Parathyroid adenoma (tissue), 2 donors: ENCODE measurements around the gene VPS35L.
A peak's percentile ranks its signal among the peaks of the same experiment; 100 is the strongest.

ENCODE experiments used
- H2AFZ ChIP-seq: fragments of 300-600 bp; sonication (generic); one replicate; pipeline ENCODE4 v1.7.0; 2017; ENCODE audit warnings: antibody characterized with exemption, mild to moderate bottlenecking
- H3K27ac ChIP-seq: fragments of 300-600 bp; sonication (generic); one replicate; pipeline ENCODE4 v1.7.0; 2017
- H3K27me3 ChIP-seq: fragments of 300-600 bp; sonication (generic); one replicate; pipeline ENCODE4 v1.7.0; 2017; ENCODE audit warnings: low read length; ENCODE audit not compliant: control insufficient read depth, insufficient read depth
- H3K36me3 ChIP-seq: fragments of 300-600 bp; sonication (generic); one replicate; pipeline ENCODE4 v1.7.0; 2017; ENCODE audit warnings: low read length; ENCODE audit not compliant: control insufficient read depth, insufficient read depth
- H3K4me1 ChIP-seq: fragments of 300-600 bp; sonication (generic); one replicate; pipeline ENCODE4 v1.7.0; 2017; ENCODE audit warnings: control low read depth
- H3K4me2 ChIP-seq: fragments of 300-600 bp; sonication (generic); one replicate; pipeline ENCODE4 v1.7.0; 2017; ENCODE audit warnings: low read length
- H3K4me3 ChIP-seq: fragments of 300-600 bp; sonication (generic); one replicate; pipeline ENCODE4 v1.7.0; 2017; ENCODE audit warnings: low read depth, low read length
- H3K79me2 ChIP-seq: fragments of 300-600 bp; sonication (generic); one replicate; pipeline ENCODE4 v1.7.0; 2017; ENCODE audit warnings: control low read depth
- H3K9ac ChIP-seq: fragments of 300-600 bp; sonication (generic); one replicate; pipeline ENCODE4 v1.7.0; 2017; ENCODE audit warnings: mild to moderate bottlenecking
- H3K9me3 ChIP-seq: fragments of 300-600 bp; sonication (generic); one replicate; pipeline ENCODE4 v1.7.0; 2017; ENCODE audit warnings: low read length; ENCODE audit not compliant: control insufficient read depth
- TF ChIP-seq, protein P1 (sequence below): fragments of 300-600 bp; sonication (generic); IDR thresholded peaks from one replicate; pipeline ENCODE4 v1.7.0; 2017; ENCODE audit warnings: antibody characterized with exemption, mild to moderate bottlenecking
- donor health status: primary hyperparathyroidism.

The VPS35L gene

DNA sequence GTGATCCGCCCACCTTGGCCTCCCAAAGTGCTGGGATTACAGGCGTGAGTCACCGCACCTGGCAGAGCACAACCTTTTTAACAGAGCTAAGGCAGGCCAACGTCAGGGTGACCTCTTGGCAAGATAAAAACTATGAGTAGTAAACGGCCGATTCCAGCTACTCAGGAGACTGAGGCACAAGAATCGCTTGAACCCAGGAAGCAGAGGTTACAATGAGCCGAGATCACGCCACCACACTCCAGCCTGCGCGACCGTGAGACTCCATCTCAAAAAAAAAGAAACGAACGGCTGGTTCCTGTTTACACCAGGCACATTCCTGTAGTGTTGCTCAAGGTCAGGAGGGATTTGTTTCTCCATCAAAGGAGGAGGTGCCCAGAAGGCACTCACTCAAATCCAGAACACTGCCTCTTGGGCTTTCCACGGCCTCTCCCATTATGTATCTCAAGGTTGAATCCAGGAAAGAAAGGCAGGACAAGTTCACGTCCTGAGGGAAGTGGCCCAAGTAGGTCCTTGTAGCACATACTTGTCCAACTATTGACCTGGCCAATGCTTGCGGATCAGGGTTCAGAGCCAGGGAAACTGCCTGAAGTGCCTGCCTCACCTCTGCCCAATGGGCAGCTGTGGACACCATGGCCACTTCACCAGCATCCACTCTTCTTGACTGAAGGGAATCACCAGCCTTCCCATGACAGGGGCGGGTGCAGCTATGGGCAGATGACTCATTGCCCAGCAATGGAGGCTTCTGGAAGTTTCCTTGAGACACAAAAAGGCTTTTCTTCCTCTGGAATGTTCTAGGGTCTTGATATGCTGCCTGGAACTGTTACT lies 149.0 kb downstream of the VPS35L start:
- Histone ChIP-seq H3K27me3 (no peaks in the 10 kb centered on the region), H3K79me2 (peaks cover 10% of the 10 kb centered on the region), H3K9me3 (no peaks in the 10 kb centered on the region), H3K27ac (peak overlapping the region; percentile 62), H2AFZ (no peak overlapping the region), H3K4me1 (peaks cover 43% of the 10 kb centered on the region), H3K36me3 (no peaks in the 10 kb centered on the region), H3K4me2 (no peak overlapping the region), H3K9ac (no peak overlapping the region), H3K4me3 (no peak overlapping the region)
- TF ChIP-seq, protein P1, sequence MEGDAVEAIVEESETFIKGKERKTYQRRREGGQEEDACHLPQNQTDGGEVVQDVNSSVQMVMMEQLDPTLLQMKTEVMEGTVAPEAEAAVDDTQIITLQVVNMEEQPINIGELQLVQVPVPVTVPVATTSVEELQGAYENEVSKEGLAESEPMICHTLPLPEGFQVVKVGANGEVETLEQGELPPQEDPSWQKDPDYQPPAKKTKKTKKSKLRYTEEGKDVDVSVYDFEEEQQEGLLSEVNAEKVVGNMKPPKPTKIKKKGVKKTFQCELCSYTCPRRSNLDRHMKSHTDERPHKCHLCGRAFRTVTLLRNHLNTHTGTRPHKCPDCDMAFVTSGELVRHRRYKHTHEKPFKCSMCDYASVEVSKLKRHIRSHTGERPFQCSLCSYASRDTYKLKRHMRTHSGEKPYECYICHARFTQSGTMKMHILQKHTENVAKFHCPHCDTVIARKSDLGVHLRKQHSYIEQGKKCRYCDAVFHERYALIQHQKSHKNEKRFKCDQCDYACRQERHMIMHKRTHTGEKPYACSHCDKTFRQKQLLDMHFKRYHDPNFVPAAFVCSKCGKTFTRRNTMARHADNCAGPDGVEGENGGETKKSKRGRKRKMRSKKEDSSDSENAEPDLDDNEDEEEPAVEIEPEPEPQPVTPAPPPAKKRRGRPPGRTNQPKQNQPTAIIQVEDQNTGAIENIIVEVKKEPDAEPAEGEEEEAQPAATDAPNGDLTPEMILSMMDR: no peak

DNA sequence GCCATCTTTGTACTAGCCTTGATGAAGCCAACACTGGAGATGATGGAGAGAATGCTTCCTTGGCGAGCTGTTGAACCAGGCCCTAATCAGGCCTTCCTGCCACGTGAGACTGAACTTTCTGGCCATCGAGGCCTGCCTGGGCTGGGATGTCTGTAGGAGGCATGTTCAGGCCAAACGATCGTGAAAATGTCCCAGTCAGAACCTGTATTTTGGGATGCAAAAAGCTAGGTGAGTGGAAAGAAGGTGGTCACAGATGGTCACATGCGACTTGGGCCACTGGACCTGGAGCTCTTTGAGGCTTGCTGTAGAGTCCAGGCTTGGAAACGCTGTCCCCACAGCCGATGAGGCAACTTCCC lies 149.6 kb downstream of the VPS35L start:
- Histone ChIP-seq H3K4me1 (peaks cover 43% of the 10 kb centered on the region), H3K9ac (no peak overlapping the region), H3K36me3 (no peaks in the 10 kb centered on the region), H3K4me2 (no peak overlapping the region), H3K27ac (peak overlapping the region; percentile 62), H3K79me2 (peaks cover 16% of the 10 kb centered on the region), H3K4me3 (no peak overlapping the region), H3K27me3 (no peaks in the 10 kb centered on the region), H2AFZ (no peak overlapping the region), H3K9me3 (no peaks in the 10 kb centered on the region)
- TF ChIP-seq, protein P1: no peak

- Histone ChIP-seq H3K27me3 (no peaks in the 10 kb centered on the region), H3K9ac (no peak overlapping the region), H3K27ac (peak overlapping the region; percentile 62), H3K4me1 (peaks cover 43% of the 10 kb centered on the region), H3K36me3 (no peaks in the 10 kb centered on the region), H2AFZ (no peak overlapping the region), H3K4me3 (no peak overlapping the region), H3K79me2 (peaks cover 19% of the 10 kb centered on the region), H3K4me2 (no peak overlapping the region), H3K9me3 (no peaks in the 10 kb centered on the region)
- TF ChIP-seq, protein P1: no peak
Measured at GRCh38 chr16:19705843-19706242, 150.3 kb downstream of the VPS35L start.

GRCh38 chr16:19706846-19707245 lies 151.3 kb downstream of the VPS35L start:
- TF ChIP-seq, protein P1: no peak

More at GRCh38 chr16:19706846-19707245, 151.3 kb downstream of the VPS35L start:
- H3K9ac ChIP-seq: no peak overlapping the region
- no peak overlapping the region for H3K4me3 ChIP-seq
- no peak overlapping the region for H2AFZ ChIP-seq
- no peak overlapping the region for H3K4me2 ChIP-seq
- H3K36me3 ChIP-seq: no peaks in the 10 kb centered on the region
- H3K27me3 ChIP-seq: no peaks in the 10 kb centered on the region
- H3K27ac ChIP-seq: no peak overlapping the region
- H3K9me3 ChIP-seq: no peaks in the 10 kb centered on the region
- H3K4me1 ChIP-seq: peaks cover 48% of the 10 kb centered on the region
- H3K79me2 ChIP-seq: peaks cover 29% of the 10 kb centered on the region
